GM23248 (cell line): ENCODE results near the gene VAMP2. TPM values are rescaled to one million over a fixed set of nuclear protein-coding genes. Genes with fewer than 3 reads are reported as not detected.
A peak's percentile ranks its signal among the peaks of the same experiment; 100 is the strongest.

Experiments
- DNase-seq: peaks from one replicate; pipeline ENCODE4 v3.0.0-alpha.2; 2015
- H2AFZ ChIP-seq: fragments of 200-600 bp; sonication (generic); 2 replicates; pipeline ENCODE4 v1.6.1; 2016; ENCODE audit warnings: antibody characterized with exemption
- H3F3A ChIP-seq: fragments of 200-600 bp; sonication (generic); 2 replicates; pipeline ENCODE4 v1.6.1; 2016; ENCODE audit warnings: mild to moderate bottlenecking, antibody characterized with exemption, mixed run types; ENCODE audit not compliant: insufficient read depth
- H3K27ac ChIP-seq: fragments of 200-600 bp; sonication (generic); 2 replicates; pipeline ENCODE4 v1.5.1; 2016; ENCODE audit warnings: mild to moderate bottlenecking
- H3K27me3 ChIP-seq: fragments of 200-600 bp; sonication (generic); replicated peaks from 2 replicates; pipeline ENCODE4 v1.6.1; 2016; ENCODE audit warnings: mild to moderate bottlenecking; ENCODE audit not compliant: insufficient read depth
- H3K36me3 ChIP-seq: fragments of 200-600 bp; sonication (generic); 2 replicates; pipeline ENCODE4 v1.6.1; 2016; ENCODE audit warnings: low read depth, mild to moderate bottlenecking
- H3K4me1 ChIP-seq: fragments of 200-600 bp; sonication (generic); 2 replicates; pipeline ENCODE4 v1.6.1; 2016; ENCODE audit warnings: mild to moderate bottlenecking; ENCODE audit not compliant: insufficient read depth
- H3K4me2 ChIP-seq: fragments of 200-600 bp; sonication (generic); one replicate; pipeline ENCODE4 v1.6.1; 2016; ENCODE audit warnings: mild to moderate bottlenecking; ENCODE audit not compliant: unreplicated experiment
- H3K4me3 ChIP-seq: fragments of 200-600 bp; sonication (generic); 2 replicates; pipeline ENCODE4 v1.5.1; 2016; ENCODE audit warnings: mild to moderate bottlenecking
- H3K79me2 ChIP-seq: fragments of 200-600 bp; sonication (generic); 2 replicates; pipeline ENCODE4 v1.6.1; 2016; ENCODE audit warnings: mild to moderate bottlenecking; ENCODE audit not compliant: insufficient read depth
- H3K9ac ChIP-seq: fragments of 200-600 bp; sonication (generic); 2 replicates; pipeline ENCODE4 v1.6.1; 2016; ENCODE audit warnings: mild to moderate bottlenecking
- H3K9me2 ChIP-seq: fragments of 200-600 bp; sonication (generic); 2 replicates; pipeline ENCODE4 v1.6.1; 2016; ENCODE audit warnings: mixed run types, mild to moderate bottlenecking, moderate library complexity; ENCODE audit not compliant: insufficient read depth
- H3K9me3 ChIP-seq: fragments of 200-600 bp; sonication (generic); one replicate; pipeline ENCODE4 v1.6.1; 2017; ENCODE audit warnings: low read depth
- H4K20me1 ChIP-seq: fragments of 200-600 bp; sonication (generic); 2 replicates; pipeline ENCODE4 v1.6.0; 2016; ENCODE audit not compliant: insufficient read depth
- EZH2 ChIP-seq: fragments of 200-600 bp; sonication (generic); IDR thresholded peaks from 2 replicates; pipeline ENCODE4 v1.6.1; 2018; ENCODE audit warnings: antibody characterized with exemption, mild to moderate bottlenecking; ENCODE audit not compliant: insufficient read depth, poor library complexity, severe bottlenecking
- EZH2phosphoT487 ChIP-seq: fragments of 200-600 bp; sonication (generic); IDR thresholded peaks from 2 replicates; pipeline ENCODE4 v1.6.1; 2018; ENCODE audit warnings: antibody characterized with exemption, moderate library complexity, mild to moderate bottlenecking, low read depth; ENCODE audit not compliant: insufficient read depth
- WGBS, 2 experiments: methylation state at CpG; one replicate each; pipeline ENCODE4 v1.1.6; 2015 to 2017; ENCODE audit warnings: low lambda C conversion rate in 2 of 2, low coverage in 1 of 2; ENCODE audit errors: missing lambda C conversion rate in 2 of 2; 5-methylcytosine and 5-hydroxymethylcytosine counted together
- in situ Hi-C: fragments of 300-500 bp; cut with MboI; formaldehyde crosslinking; loops from 2 replicates; pipeline ENCODE4 v1.15.0; 2020
- polyA plus RNA-seq: library from polyadenylated mRNA; unstranded; fragments of >200 nt; fragmentation: Nextera tagmentation; extraction: Ambion mirVana; gene quantifications from 2 replicates; pipeline ENCODE4 v1.2.1, GENCODE V29; 2016
- total RNA-seq: library from RNA; depleted of rRNA; stranded (reverse); fragments of >200 nt; shearing (Covaris generic); gene quantifications from 2 replicates; pipeline ENCODE4 v1.2.3, GENCODE V29; 2014

Gene VAMP2
- total and polyA plus RNA-seq, 2 experiments from 2014 or later: 6.5 to 27.1 TPM

DNA sequence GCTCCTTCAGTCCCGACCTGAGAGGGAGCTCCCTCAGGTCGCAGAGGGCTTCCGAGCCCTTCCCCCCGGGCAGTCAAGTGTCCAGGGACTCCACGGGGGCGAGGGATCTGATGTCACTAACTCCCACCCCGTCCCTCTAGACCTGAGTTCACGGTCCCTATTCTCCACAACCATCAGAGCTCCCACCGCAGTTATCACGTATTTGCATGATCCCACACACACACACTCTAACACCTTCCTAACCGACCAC is 6.8 kb downstream of the VAMP2 start:
- no peaks in the 10 kb centered on the region for H3K9me2 ChIP-seq
- peak overlapping the region; percentile 99 for H3K9ac ChIP-seq
- peak overlapping the region; percentile 84 for H3K4me2 ChIP-seq
- H3K27ac ChIP-seq: peak overlapping the region; percentile 100
- no peaks in the 10 kb centered on the region for H3K9me3 ChIP-seq
- H3K4me1 ChIP-seq: peaks cover 37% of the 10 kb centered on the region
- H3F3A ChIP-seq: peaks cover 27% of the 10 kb centered on the region
- 0 to 1% methylated on average over 10 to 11 of the region's 11 CpGs for WGBS, 2 experiments
- H4K20me1 ChIP-seq: no peaks in the 10 kb centered on the region
- H3K27me3 ChIP-seq: no peaks in the 10 kb centered on the region
- DNase-seq: no peak
- in situ Hi-C loops: no loop called here
- peak overlapping the region; percentile 79 for H3K4me3 ChIP-seq
- no peak overlapping the region for H2AFZ ChIP-seq
- H3K79me2 ChIP-seq: peaks cover 20% of the 10 kb centered on the region
- no peak for TF ChIP-seq EZH2
- TF ChIP-seq EZH2phosphoT487: no peak
- no peaks in the 10 kb centered on the region for H3K36me3 ChIP-seq

DNA sequence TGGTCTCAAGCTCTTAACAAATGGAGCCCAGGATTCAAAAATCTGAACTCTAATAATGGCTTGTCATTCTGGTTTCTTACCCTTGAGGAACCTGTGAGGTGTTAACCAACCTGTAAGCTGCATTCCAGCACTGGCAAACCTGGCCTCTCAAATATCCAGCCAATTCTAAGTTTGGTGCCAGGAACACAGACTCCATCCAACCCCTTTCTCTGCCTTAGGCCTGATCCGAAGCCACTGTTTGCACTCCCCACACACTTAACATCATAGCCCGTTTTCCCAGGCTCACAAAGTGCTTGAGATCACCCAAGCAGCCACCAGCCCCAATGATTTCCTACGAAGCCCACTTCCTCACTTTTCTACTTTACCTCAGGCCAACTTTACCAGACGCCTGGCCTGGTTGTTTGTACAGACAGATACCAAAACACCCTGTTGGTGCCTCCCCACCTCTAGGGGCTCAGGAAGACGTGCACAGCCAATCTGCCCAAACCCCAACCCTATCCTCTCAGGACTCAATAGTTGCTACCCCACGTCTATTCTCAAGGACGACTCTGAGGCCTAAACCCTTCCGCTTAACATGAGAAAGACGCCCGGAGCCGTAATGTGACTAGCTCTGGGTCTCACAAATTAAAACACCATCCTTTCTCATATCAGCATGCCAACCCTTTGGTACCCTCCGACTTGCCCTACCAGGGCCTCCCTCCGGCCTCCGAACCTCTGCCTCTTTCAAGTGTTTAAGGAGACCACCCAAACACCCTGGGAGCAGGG is 7.3 kb downstream of the VAMP2 start:
- Histone ChIP-seq H3K27ac (peak overlapping the region; percentile 100), H3K9me3 (no peaks in the 10 kb centered on the region), H3K4me3 (peak overlapping the region; percentile 79), H3K4me1 (peaks cover 40% of the 10 kb centered on the region), H3K27me3 (no peaks in the 10 kb centered on the region), H3F3A (peaks cover 30% of the 10 kb centered on the region), H3K4me2 (peak overlapping the region; percentile 84), H4K20me1 (no peaks in the 10 kb centered on the region), H3K79me2 (peaks cover 21% of the 10 kb centered on the region), H3K9me2 (no peaks in the 10 kb centered on the region), H3K9ac (peak overlapping the region; percentile 99), H3K36me3 (no peaks in the 10 kb centered on the region), H2AFZ (no peak overlapping the region)
- no peak for DNase-seq
- TF ChIP-seq EZH2 (no peak), EZH2phosphoT487 (no peak)
- 10 to 11% methylated on average over 14 of the region's 14 CpGs for WGBS, 2 experiments
- in situ Hi-C loops: no loop called here

DNA sequence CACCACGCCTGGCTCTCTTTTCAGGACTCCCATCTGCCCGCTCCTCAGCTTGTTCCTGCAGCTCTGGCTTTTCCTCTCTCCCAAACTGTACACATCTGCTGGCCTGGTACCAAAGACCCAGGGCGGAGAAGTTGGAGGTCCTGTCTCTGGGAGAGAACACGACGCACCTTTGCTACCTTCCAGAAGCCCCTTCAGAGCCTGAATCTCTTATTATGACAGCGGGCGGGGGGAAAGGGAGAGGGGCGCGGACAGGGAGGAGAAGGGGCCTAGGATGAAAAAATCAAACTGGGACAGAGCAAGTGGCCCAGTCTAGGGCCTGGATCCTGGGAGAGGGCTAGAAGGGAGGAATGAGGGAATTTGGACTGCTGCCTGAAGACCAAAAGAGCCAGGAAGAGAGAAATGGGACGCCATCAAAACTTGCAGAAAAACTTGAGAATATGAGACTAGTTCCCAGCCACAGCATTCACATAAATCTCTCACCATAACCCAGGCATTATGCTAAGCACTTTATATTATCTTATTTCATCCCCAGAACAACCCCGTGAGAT is 8.1 kb downstream of the VAMP2 start:
- H3K4me2 ChIP-seq: peak overlapping the region; percentile 84
- no peaks in the 10 kb centered on the region for H3K36me3 ChIP-seq
- DNase-seq: no peak
- WGBS, 2 experiments: 3 to 7% methylated on average over 9 to 11 of the region's 11 CpGs
- H3K27me3 ChIP-seq: no peaks in the 10 kb centered on the region
- no peaks in the 10 kb centered on the region for H4K20me1 ChIP-seq
- no peak overlapping the region for H2AFZ ChIP-seq
- H3K4me1 ChIP-seq: peaks cover 41% of the 10 kb centered on the region
- peak overlapping the region; percentile 79 for H3K4me3 ChIP-seq
- peaks cover 30% of the 10 kb centered on the region for H3F3A ChIP-seq
- H3K9me2 ChIP-seq: no peaks in the 10 kb centered on the region
- H3K79me2 ChIP-seq: peaks cover 29% of the 10 kb centered on the region
- peak overlapping the region; percentile 99 for H3K9ac ChIP-seq
- peak overlapping the region; percentile 100 for H3K27ac ChIP-seq
- in situ Hi-C loops: no loop called here
- no peaks in the 10 kb centered on the region for H3K9me3 ChIP-seq
- no peak for TF ChIP-seq EZH2
- no peak for TF ChIP-seq EZH2phosphoT487

DNA sequence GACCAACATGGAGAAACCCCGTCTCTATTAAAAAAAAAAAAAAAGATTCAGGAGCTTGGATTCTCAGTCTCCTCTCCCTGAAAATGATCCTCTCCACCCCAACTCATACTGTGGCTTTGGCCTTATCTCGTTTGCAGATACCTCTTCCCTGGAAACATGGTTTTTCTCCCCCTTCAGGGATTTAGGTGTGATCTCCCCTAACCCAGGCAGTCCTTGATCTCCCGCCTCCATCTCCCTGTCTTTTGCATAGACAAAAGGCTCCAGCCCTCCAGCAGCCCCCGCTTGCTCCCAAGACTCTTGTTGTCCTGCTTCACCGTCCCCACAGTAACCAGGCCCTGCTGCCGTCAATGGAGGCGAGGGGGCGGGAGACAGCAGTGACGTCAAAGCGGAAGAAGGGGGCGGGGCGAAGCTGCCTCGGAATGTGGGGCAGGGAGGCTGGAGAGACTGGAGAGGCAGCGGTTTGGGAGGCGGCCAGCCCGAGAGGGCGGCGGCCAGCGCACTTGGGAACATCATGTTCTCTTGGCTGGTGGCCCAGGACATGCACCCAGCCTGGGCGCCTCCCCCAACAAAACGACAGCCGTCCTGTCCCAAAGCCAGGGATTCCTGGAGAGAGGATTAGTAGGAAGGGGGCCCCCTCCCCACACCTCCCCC is 8.7 kb downstream of the VAMP2 start:
- no peak overlapping the region for H2AFZ ChIP-seq
- peak overlapping the region; percentile 79 for H3K4me3 ChIP-seq
- no peaks in the 10 kb centered on the region for H4K20me1 ChIP-seq
- peak overlapping the region; percentile 100 for H3K27ac ChIP-seq
- no peaks in the 10 kb centered on the region for H3K36me3 ChIP-seq
- WGBS, 2 experiments: 0 to 1% methylated on average over 8 to 21 of the region's 22 CpGs
- H3K9me2 ChIP-seq: no peaks in the 10 kb centered on the region
- H3K4me1 ChIP-seq: peaks cover 41% of the 10 kb centered on the region
- H3F3A ChIP-seq: peaks cover 30% of the 10 kb centered on the region
- H3K4me2 ChIP-seq: peak overlapping the region; percentile 86
- peak; percentile 99 for DNase-seq
- peaks cover 32% of the 10 kb centered on the region for H3K79me2 ChIP-seq
- H3K27me3 ChIP-seq: no peaks in the 10 kb centered on the region
- TF ChIP-seq EZH2: no peak
- H3K9me3 ChIP-seq: no peaks in the 10 kb centered on the region
- in situ Hi-C loops: no loop called here
- peak overlapping the region; percentile 99 for H3K9ac ChIP-seq
